ENCODE results near the gene EPHA6.
"Not testable (repeated sequence)": the region's sequence is repeated elsewhere in the genome, so short reads cannot be mapped to it uniquely, and the experiment has no call there.

The EPHA6 gene

DNA sequence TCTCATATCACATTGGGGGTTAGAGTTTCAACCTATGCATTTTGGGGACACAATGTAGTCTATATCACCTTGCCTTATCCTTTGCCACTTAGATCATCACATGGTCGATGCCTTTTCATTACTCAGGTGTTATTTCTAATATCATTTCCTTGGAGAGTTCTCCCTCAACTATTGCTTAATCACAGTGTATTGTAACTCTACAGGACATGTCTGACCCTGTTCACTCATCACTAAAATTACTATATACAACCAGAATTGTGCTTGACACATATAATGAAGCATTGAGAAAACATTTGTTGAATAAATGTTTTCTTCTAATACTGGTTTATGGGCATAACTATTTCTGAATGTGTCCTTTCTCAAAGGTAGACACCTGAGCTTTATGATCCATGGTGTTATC, 207.4 kb downstream of the EPHA6 start:
- no CpG with 5 or more reads among the region's 1 CpG for WGBS (ENCODE audit: insufficient coverage, insufficient read length)
- no peak overlapping the region for H3K4me3 ChIP-seq (ENCODE audit: low read length)
- H3K9me3 ChIP-seq (ENCODE audit: control insufficient read depth, insufficient read depth, low read length), result no peaks in the 10 kb centered on the region
- no peak for DNase-seq (ENCODE audit: low read depth, low spot score)
- H3K4me1 ChIP-seq (ENCODE audit: control insufficient read depth, insufficient read depth, low read length), result no peaks in the 10 kb centered on the region
- no peak overlapping the region for H3K27ac ChIP-seq (ENCODE audit: low read length)
- H3K36me3 ChIP-seq (ENCODE audit: control insufficient read depth, insufficient read depth, low read length), result no peaks in the 10 kb centered on the region
- no peaks in the 10 kb centered on the region for H3K27me3 ChIP-seq (ENCODE audit: control insufficient read depth, insufficient read depth, low read length)

DNA sequence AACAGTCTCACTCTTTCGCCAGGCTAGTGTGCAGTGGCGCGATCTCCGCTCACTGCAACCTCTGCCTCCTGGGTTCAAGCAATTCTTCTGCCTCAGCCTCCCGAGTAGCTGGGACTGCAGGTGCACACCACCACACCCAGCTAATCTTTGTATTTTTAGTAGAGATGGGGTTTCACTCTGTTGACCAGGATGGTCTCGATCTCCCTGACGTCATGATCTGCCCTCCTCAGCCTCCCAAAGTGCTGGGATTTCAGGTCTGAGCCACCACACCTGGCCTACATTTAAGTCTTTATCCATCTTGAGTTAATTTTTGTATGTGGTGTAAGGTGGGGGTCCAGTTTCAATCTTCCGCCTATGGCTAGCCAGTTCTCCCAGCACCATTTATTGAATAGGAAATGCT, 211.2 kb downstream of the EPHA6 start:
- H3K36me3 ChIP-seq (ENCODE audit: control insufficient read depth, insufficient read depth, low read length); H3K4me3 ChIP-seq (ENCODE audit: low read length); H3K9me3 ChIP-seq (ENCODE audit: control insufficient read depth, insufficient read depth, low read length); H3K27me3 ChIP-seq (ENCODE audit: control insufficient read depth, insufficient read depth, low read length); DNase-seq (ENCODE audit: low read depth, low spot score); H3K27ac ChIP-seq (ENCODE audit: low read length); H3K4me1 ChIP-seq (ENCODE audit: control insufficient read depth, insufficient read depth, low read length): not testable (repeated sequence)
- no CpG with 5 or more reads among the region's 8 CpGs for WGBS (ENCODE audit: insufficient coverage, insufficient read length)

DNA sequence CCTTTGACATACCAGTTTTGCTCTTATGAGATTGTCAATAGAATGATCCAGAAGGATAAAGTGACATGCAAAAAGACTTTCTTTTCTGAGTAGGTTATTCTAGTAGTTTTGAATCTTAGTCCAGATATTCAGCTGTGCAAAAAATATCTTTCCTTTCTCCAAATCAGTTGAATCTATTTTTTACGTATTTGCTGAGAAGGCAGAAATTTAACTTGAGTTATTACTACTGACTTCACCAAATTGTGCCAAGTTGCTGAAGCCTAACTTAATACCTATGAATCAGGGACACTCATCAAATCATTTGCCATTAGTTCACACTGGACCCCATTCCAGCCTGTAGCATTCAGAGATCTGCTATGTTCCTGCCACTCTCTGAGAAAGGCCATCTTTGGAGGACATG, 215.6 kb downstream of the EPHA6 start:
- WGBS (ENCODE audit: insufficient coverage, insufficient read length), result no CpG with 5 or more reads among the region's 1 CpG
- Histone ChIP-seq H3K27ac (ENCODE audit: low read length) (no peak overlapping the region), H3K4me1 (ENCODE audit: control insufficient read depth, insufficient read depth, low read length) (no peaks in the 10 kb centered on the region), H3K4me3 (ENCODE audit: low read length) (no peak overlapping the region), H3K36me3 (ENCODE audit: control insufficient read depth, insufficient read depth, low read length) (no peaks in the 10 kb centered on the region), H3K27me3 (ENCODE audit: control insufficient read depth, insufficient read depth, low read length) (no peaks in the 10 kb centered on the region), H3K9me3 (ENCODE audit: control insufficient read depth, insufficient read depth, low read length) (no peaks in the 10 kb centered on the region)
- DNase-seq (ENCODE audit: low read depth, low spot score), result no peak

DNA sequence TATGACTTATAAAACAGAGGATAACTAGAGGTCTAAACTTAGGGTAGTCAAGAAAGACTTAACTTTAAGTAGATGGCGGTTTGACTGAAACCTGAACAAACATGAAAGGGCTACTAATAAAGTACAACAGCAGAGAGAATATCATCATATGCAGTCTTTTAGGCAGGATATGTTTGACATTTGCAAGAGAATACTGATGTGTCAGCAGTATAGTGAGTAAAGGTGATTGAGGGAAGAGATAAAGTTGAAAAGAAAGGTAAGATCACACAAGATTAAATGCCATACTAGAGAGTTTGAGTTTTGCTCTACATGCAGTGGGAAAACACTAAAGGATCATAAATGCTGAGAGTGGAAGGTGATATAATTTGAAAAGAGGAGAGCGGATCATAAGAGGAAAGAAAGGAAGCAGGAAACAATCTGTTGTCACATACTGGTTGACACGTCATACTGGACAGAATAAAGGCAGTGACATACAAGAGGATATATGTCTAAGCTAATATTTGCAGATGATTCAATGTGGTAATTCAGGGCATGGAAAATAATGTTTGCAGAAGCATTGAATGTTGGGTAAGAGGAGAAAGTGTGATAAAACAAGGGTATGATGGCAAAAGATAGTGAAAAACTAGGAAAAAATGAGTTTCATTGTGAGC, 223.0 kb downstream of the EPHA6 start:
- H3K27ac ChIP-seq (ENCODE audit: low read length), result no peak overlapping the region
- H3K36me3 ChIP-seq (ENCODE audit: control insufficient read depth, insufficient read depth, low read length), result no peaks in the 10 kb centered on the region
- H3K4me1 ChIP-seq (ENCODE audit: control insufficient read depth, insufficient read depth, low read length), result no peaks in the 10 kb centered on the region
- no peak overlapping the region for H3K4me3 ChIP-seq (ENCODE audit: low read length)
- no CpG with 5 or more reads among the region's 3 CpGs for WGBS (ENCODE audit: insufficient coverage, insufficient read length)
- H3K27me3 ChIP-seq (ENCODE audit: control insufficient read depth, insufficient read depth, low read length), result no peaks in the 10 kb centered on the region
- H3K9me3 ChIP-seq (ENCODE audit: control insufficient read depth, insufficient read depth, low read length), result no peaks in the 10 kb centered on the region
- DNase-seq (ENCODE audit: low read depth, low spot score), result no peak

DNA sequence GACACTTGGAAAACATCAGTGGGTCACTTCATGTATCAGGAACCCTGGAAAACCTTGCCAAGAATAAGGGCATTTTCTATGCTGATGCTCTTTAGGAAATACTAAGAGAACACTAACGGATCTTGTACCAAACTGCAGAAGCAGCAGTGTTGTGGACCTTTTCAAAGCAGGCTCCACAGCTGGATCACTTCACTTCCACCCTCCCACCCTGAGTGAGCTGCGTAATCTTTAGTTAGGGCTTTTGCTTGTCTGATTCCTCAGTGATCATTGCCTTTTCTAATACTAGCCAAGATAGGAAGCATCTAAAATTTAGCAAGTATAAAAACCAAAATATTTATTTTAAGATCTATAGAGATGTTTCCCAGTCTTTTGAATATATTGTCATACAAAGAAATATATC, 229.0 kb downstream of the EPHA6 start:
- H3K4me1 ChIP-seq (ENCODE audit: control insufficient read depth, insufficient read depth, low read length), result no peaks in the 10 kb centered on the region

DNA sequence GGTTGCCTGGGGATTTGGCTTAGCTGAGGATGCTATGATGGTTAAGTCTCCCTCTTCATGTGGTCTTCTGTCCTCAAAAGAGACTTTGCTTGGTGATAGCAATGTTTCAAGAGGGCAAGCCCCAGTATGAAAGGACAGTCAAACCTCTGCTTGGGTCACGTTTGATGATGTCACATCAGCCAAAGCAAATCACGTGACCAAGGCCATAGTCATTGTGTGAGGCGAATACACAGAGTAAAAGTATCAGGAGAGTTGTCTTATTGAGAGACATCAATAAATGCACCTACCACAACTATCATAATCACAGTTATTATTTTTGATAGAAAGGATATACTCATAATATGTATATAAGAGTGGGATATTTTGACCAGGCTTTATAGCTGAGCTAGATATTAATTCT, 243.0 kb downstream of the EPHA6 start:
- Histone ChIP-seq H3K27me3 (ENCODE audit: control insufficient read depth, insufficient read depth, low read length) (no peaks in the 10 kb centered on the region), H3K9me3 (ENCODE audit: control insufficient read depth, insufficient read depth, low read length) (no peaks in the 10 kb centered on the region), H3K4me1 (ENCODE audit: control insufficient read depth, insufficient read depth, low read length) (no peaks in the 10 kb centered on the region), H3K36me3 (ENCODE audit: control insufficient read depth, insufficient read depth, low read length) (no peaks in the 10 kb centered on the region), H3K4me3 (ENCODE audit: low read length) (no peak overlapping the region), H3K27ac (ENCODE audit: low read length) (no peak overlapping the region)
- DNase-seq (ENCODE audit: low read depth, low spot score), result no peak
- WGBS (ENCODE audit: insufficient coverage, insufficient read length), result no CpG with 5 or more reads among the region's 3 CpGs

More for the DNA sequence above, 229.0 kb downstream of the EPHA6 start:
- DNase-seq (ENCODE audit: low read depth, low spot score), result no peak
- Histone ChIP-seq H3K4me3 (ENCODE audit: low read length) (no peak overlapping the region), H3K9me3 (ENCODE audit: control insufficient read depth, insufficient read depth, low read length) (no peaks in the 10 kb centered on the region), H3K36me3 (ENCODE audit: control insufficient read depth, insufficient read depth, low read length) (no peaks in the 10 kb centered on the region), H3K27ac (ENCODE audit: low read length) (no peak overlapping the region), H3K27me3 (ENCODE audit: control insufficient read depth, insufficient read depth, low read length) (no peaks in the 10 kb centered on the region)
- no CpG with 5 or more reads among the region's 2 CpGs for WGBS (ENCODE audit: insufficient coverage, insufficient read length)

DNA sequence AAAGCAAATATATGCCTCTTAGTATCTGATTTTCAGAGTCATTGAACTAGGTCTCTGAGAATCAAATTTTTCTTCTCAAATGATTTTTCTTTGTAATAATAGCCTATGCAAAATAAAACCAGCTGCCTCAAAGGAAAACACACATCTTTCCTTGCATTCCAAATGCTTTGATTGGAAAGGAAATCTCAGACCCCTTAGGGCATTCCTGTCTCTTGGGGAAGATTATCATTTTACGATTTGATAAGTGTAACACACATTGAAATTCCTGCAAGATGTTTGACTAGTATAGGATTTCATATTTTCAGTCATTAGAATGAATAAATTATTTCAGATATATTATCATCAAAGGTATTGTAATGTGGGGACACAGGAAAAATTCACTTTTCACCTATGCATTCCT, 244.8 kb downstream of the EPHA6 start:
- DNase-seq (ENCODE audit: low read depth, low spot score), result no peak
- H3K27me3 ChIP-seq (ENCODE audit: control insufficient read depth, insufficient read depth, low read length), result no peaks in the 10 kb centered on the region
- H3K27ac ChIP-seq (ENCODE audit: low read length), result no peak overlapping the region
- WGBS (ENCODE audit: insufficient coverage, insufficient read length), result no CpG with 5 or more reads among the region's 1 CpG
- no peaks in the 10 kb centered on the region for H3K9me3 ChIP-seq (ENCODE audit: control insufficient read depth, insufficient read depth, low read length)
- no peaks in the 10 kb centered on the region for H3K36me3 ChIP-seq (ENCODE audit: control insufficient read depth, insufficient read depth, low read length)
- H3K4me1 ChIP-seq (ENCODE audit: control insufficient read depth, insufficient read depth, low read length), result no peaks in the 10 kb centered on the region
- H3K4me3 ChIP-seq (ENCODE audit: low read length), result no peak overlapping the region

DNA sequence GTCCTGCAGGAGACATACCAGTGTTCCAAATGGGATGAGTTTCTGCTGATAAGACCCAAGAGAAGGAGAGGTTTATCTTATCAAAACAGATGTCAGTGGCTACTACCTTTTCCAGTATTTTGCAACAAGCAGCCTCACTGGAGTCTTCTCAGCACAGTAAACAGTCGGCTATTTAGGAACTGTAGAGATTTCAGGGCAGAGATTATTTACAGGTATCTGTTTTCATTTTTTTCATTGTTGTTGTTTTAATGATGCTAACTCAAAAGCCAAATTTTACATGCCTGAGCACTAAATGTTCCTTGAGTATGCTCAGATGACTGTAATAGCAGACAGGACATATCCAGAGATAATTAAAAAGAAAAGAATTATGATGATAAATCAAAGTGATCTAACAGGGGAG, 252.1 kb downstream of the EPHA6 start:
- H3K36me3 ChIP-seq (ENCODE audit: control insufficient read depth, insufficient read depth, low read length), result no peaks in the 10 kb centered on the region
- no peak overlapping the region for H3K4me3 ChIP-seq (ENCODE audit: low read length)
- no CpG with 5 or more reads among the region's 1 CpG for WGBS (ENCODE audit: insufficient coverage, insufficient read length)
- no peak for DNase-seq (ENCODE audit: low read depth, low spot score)
- H3K4me1 ChIP-seq (ENCODE audit: control insufficient read depth, insufficient read depth, low read length), result no peaks in the 10 kb centered on the region
- no peak overlapping the region for H3K27ac ChIP-seq (ENCODE audit: low read length)
- H3K27me3 ChIP-seq (ENCODE audit: control insufficient read depth, insufficient read depth, low read length), result no peaks in the 10 kb centered on the region
- no peaks in the 10 kb centered on the region for H3K9me3 ChIP-seq (ENCODE audit: control insufficient read depth, insufficient read depth, low read length)

DNA sequence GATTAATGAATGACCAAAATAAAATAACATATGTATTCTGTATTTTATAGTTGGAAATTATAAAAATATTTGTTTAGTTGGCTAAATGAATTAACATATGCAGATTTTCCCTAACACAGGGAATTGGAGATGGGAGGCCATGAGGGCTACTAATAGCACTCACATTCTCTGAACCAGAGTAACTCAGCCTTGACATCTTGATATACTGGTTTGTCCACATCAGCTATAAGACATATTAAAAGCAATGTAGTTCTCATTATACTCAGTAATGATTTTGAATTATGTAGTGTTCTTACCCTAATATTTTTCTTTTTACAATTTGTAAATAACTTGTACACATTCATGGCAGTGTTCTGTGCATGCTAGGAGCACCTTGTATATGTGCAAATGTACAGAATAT, 255.9 kb downstream of the EPHA6 start:
- Histone ChIP-seq H3K9me3 (ENCODE audit: control insufficient read depth, insufficient read depth, low read length) (no peaks in the 10 kb centered on the region), H3K27me3 (ENCODE audit: control insufficient read depth, insufficient read depth, low read length) (no peaks in the 10 kb centered on the region), H3K36me3 (ENCODE audit: control insufficient read depth, insufficient read depth, low read length) (no peaks in the 10 kb centered on the region), H3K27ac (ENCODE audit: low read length) (no peak overlapping the region), H3K4me3 (ENCODE audit: low read length) (no peak overlapping the region), H3K4me1 (ENCODE audit: control insufficient read depth, insufficient read depth, low read length) (no peaks in the 10 kb centered on the region)
- no peak for DNase-seq (ENCODE audit: low read depth, low spot score)

DNA sequence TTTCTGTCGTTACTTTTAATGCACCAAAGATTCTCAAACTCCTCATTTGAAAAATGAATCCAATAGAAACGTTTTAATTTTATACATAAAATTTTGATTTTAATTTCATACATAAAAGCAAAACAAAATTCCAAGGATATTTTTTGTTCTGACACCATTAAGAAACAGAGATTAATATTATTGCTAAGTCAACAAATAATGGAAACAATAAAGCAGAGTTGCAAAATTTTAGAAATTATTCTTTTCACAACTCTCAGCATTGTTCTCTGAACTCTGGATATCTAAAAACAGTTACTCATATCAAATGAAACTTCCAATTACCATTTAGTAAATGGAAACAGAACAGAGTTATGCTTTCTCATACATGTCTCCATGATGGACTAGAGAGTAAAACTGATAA, 260.2 kb downstream of the EPHA6 start:
- H3K9me3 ChIP-seq (ENCODE audit: control insufficient read depth, insufficient read depth, low read length), result no peaks in the 10 kb centered on the region
- no peak overlapping the region for H3K27ac ChIP-seq (ENCODE audit: low read length)
- H3K36me3 ChIP-seq (ENCODE audit: control insufficient read depth, insufficient read depth, low read length), result no peaks in the 10 kb centered on the region
- H3K27me3 ChIP-seq (ENCODE audit: control insufficient read depth, insufficient read depth, low read length), result no peaks in the 10 kb centered on the region
- WGBS (ENCODE audit: insufficient coverage, insufficient read length), result 100% methylated on average over 1 of the region's 2 CpGs
- DNase-seq (ENCODE audit: low read depth, low spot score), result no peak
- no peak overlapping the region for H3K4me3 ChIP-seq (ENCODE audit: low read length)
- H3K4me1 ChIP-seq (ENCODE audit: control insufficient read depth, insufficient read depth, low read length), result no peaks in the 10 kb centered on the region

DNA sequence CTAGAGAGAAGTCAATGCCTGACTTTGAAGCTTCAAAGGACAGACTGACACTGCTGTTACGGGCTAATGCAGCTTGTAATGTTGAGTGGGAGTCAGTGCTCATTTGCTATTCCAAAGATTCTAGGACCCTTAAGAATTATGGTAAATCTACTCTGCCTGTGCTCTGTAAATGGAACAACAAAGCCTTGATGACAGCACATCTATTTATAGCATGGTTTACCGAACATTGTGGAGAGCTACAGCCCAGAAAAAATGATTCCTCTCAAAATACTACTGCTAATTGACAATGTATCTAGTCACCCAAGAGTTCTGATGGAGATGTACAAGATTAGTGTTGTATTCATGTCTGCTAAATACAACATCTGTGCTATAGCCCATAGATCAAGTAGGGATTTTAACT, 262.3 kb downstream of the EPHA6 start:
- H3K36me3 ChIP-seq (ENCODE audit: control insufficient read depth, insufficient read depth, low read length), result no peaks in the 10 kb centered on the region
- no peak for DNase-seq (ENCODE audit: low read depth, low spot score)
- H3K9me3 ChIP-seq (ENCODE audit: control insufficient read depth, insufficient read depth, low read length), result no peaks in the 10 kb centered on the region
- no peaks in the 10 kb centered on the region for H3K27me3 ChIP-seq (ENCODE audit: control insufficient read depth, insufficient read depth, low read length)
- no CpG with 5 or more reads among the region's 2 CpGs for WGBS (ENCODE audit: insufficient coverage, insufficient read length)
- no peak overlapping the region for H3K4me3 ChIP-seq (ENCODE audit: low read length)
- H3K4me1 ChIP-seq (ENCODE audit: control insufficient read depth, insufficient read depth, low read length), result no peaks in the 10 kb centered on the region
- no peak overlapping the region for H3K27ac ChIP-seq (ENCODE audit: low read length)
